GM21526 (cell line): ENCODE measurements around the gene SLC15A4.

ENCODE experiments used
- ATAC-seq: cut with Tn5 transposase; IDR thresholded peaks from one replicate; pipeline ENCODE4 v1.9.1; 2021; ENCODE audit warnings: moderate library complexity; ENCODE audit not compliant: unreplicated experiment, low FRiP score

The SLC15A4 gene

DNA sequence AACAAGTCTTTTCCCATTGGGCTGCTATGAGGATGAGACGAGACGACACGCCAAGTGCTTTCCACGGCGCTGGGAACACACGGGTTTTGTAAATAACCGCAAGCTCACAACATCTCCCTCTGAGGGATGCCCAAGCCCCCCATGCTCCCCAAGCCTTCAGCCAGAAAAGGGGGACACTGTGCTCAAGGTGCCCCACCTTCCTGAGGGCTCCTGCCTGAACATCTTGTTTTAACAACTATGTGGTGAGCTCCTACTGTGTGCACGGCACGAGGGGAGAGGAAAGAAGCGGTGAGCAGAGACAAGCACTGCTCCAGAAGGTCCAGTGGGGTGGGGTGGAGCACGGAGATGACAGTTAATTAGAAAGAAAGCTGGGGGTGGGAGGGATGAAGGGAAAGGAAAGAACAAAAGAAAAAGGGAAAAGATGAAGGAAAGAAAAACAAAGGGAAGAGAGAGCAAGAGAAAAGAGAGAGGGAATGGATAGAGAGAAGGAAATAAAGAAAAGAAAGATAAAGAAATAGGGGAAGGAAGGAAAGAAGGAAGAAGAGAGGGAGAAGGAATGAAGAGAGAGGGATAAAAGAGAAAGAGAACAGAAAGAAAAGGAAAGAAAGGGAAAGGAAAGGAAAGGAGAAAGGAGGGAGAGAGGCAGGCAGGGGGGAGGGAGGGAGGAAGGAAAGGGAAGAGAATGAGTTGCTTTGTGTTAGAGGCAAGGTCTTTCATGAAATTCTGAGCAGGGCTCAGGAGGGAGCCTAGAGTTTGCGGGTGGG lies 56.8 kb downstream of the SLC15A4 start:
- ATAC-seq, result no peak

DNA sequence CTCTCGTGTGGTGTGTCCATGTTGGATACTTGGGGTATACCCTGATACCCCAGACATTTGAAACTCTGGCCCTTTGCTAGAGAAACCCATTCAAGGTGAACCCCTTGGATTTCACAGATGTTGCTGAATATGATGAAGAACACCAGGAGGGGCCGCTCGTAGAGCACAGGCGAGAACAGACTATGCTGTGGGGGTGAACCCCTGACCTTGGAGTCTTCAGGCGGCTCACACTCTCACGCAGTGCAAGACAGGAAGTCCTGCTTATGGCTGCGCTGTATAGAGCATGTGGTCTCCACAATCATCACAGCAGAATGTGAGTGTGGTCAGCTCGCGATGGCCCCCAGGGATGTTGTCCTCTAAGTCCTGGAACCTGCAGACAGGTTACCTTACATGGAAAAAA lies 60.4 kb downstream of the SLC15A4 start:
- ATAC-seq, result no peak

DNA sequence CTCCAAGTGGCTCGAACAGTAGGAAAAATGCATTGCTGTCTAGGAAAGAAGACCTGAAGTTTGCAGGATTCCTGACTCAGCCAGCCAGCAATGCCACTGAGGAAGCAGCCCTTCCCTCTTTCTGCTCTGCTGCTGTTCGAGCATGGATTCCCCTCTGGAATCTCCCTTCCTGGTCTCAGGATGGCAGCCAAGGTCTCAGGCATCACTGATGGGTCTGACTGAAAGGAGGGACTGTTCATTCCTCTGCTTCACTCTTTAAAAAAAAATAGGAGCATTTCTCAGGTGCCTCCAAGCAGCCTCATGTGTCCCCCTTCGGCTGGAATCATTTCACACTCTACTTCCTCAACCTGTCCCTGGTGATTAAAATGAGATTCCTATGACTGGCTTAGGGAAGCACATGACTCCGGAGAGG lies 62.4 kb downstream of the SLC15A4 start:
- ATAC-seq, result no peak

DNA sequence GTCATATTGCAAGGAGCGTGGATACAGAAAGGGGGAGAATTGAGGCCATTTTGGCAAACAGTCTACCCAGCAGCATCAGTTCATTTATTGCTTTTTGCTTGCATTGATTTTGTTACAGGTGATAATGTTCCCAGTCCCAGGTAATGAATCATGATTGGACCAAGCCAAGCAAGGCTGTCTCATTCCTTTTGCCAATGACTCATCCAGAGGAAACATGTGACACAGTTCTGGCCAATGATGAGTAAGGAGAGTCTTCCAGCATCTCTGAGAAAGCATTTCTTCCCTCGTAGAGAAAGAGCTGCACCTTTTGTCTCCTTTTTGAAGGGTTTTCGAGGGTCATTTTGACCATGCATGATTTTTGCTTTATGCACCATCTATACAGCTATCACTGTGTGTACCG lies 68.2 kb downstream of the SLC15A4 start:
- ATAC-seq, result no peak

DNA sequence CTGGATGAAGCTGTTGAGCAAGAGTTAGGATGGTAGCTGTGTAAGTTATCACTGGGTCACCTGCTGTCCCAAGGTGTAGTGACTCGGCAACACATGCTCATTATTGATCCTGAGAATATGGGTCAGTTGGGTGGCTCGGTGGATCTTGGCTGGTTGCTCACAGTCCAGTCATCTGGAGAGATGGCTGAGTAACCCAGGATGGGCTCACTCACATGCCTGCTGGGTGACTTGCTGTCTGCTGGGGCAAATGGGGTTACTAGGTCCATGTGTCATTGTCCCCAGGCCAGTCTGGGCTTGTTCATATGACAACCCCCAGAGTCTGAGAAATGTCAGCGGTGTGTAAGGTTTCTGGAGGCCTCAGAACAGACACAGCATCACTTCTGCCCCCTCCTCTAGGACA lies 69.5 kb downstream of the SLC15A4 start:
- no peak for ATAC-seq

DNA sequence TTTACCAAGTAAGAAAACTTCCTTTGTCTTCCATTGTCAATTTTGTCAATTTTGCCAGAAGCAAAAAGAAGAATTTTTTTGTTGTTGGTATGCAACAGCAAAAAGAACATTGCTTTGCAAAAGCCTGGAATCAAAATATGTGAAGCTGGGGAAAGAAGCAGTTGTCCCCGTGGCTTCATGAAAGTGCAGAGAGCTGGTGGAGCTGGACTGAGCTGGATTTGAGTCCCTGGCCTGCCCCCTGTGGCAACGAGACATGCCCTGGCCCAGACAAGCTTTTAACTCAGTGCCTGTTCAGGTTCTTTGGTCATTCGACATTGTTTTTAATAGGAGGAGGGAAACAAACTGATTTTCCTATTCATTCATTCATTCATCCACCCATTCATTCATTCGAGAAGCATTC lies 70.3 kb downstream of the SLC15A4 start:
- no peak for ATAC-seq

DNA sequence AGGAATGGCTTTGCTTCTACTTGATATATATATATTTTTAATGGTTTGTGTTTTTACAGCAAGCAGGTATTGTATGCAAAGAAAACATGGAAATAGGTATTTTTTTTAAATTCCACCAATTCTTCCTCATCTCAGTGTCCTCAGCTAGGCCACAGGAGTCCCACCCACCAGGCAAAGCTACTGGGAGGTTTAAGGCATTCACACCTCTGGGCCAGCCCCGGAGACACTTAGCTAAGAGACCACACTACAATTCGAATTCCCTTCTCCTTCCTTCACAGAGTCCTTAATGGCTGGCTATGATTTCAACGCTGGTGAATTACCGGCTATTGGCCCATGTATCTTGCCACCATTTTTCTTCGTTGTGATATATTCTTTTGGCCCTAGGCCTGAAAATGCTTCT lies 71.4 kb downstream of the SLC15A4 start:
- ATAC-seq, result no peak

DNA sequence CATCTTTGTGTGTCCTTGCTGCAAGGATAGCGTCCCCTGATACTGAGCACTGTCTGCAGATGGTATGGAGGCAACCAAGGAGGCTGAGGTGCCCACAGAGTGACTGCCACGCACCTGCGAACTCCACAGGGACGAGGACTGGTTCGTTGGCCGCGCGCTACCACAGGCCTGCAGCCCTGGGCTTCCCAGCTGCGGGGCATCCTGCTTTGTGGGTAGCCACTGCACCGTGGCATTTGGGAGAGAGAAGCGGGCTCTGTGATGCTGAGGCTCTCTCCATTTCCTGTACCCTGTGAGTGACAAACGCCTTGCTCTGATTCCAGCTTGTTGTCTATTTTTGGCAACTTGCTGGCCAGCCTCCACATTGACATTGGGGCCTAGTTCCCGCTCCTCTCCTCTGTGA lies 76.3 kb downstream of the SLC15A4 start:
- no peak for ATAC-seq

DNA sequence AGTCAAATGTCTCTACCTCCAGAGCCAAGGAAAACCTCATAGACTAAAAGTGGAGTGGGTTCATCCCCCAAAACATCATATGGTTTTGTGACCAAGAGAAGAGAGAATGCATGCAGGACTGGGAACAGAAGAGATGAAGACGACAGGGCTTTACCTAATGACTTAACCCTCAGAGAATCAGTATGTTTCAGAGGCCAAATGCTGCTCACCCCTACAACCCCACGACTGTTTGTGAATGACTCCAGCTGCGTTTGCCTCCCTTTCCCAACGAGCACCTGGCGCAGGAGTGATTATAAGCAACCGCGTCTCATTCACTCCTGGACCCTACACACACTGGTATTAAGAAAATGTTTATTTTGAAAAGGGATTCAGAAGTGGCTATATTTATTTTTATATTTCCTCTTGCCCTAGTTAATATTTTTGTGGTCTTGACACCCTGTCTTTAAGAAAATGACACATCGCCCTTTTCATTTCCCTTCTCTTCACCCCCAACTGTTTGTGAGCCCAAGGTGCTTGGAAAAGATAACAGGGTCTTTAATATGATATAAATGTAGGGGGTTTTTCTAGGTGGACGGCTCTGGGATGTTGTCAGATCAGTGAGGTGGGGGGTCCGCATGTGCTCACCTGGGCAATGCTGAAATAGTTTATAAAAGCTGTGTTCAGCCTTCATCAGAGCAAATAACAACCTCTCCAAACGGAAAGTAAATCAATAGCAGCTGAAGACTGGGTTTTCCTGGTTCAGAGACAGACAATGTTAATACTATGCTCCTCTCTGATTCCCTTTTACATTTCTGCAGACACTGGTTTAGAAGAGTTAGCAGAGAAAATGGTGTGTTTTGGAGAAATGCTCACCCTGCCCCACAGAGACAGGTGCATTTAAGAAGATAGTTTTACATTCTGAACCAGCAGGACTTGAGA lies 77.7 kb downstream of the SLC15A4 start:
- no peak for ATAC-seq

DNA sequence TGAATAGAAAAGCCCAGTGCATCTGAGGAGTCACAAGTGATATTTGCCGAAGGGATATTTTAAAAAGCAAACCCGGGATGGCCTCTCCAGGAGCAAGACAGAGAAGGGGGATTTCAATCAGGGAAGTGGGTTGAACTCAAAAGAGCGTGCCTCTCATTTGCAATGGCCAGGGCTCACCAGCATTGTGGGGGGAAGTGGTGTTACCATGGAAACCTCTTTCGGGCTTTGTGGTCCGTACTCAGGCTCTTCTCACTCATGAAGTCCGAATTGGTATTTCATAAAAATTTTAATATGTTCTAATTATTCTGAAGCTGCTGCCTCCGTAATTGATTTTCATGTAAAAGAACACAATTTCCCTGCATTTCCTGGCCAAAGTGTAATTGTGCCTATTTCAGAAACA lies 79.8 kb downstream of the SLC15A4 start:
- ATAC-seq, result no peak
